GDM1 (cell line): ENCODE data around the gene RAB28.

Experiments used
- DNase-seq: peaks from one replicate; lab custom pipeline; 2025; lab: John Stamatoyannopoulos, UW

RAB28 gene

GRCh38 chr4:13509442-13509841, 25.3 kb upstream of the RAB28 start:
- DNase-seq, result no peak

GRCh38 chr4:13504374-13504773, 20.2 kb upstream of the RAB28 start:
- no peak for DNase-seq

- no peak for DNase-seq
Measured at GRCh38 chr4:13498469-13498868, 14.3 kb upstream of the RAB28 start.

GRCh38 chr4:13496605-13497004, 12.5 kb upstream of the RAB28 start:
- DNase-seq, result no peak

GRCh38 chr4:13495753-13496152, 11.6 kb upstream of the RAB28 start:
- DNase-seq, result no peak

GRCh38 chr4:13493793-13494192, 9.7 kb upstream of the RAB28 start:
- DNase-seq, result no peak

- DNase-seq, result no peak
Measured at GRCh38 chr4:13492747-13493146, 8.6 kb upstream of the RAB28 start.

- DNase-seq, result no peak
Measured at GRCh38 chr4:13484749-13485221, 645 bp upstream of the RAB28 start.

GRCh38 chr4:13483768-13484121, 395 bp downstream of the RAB28 start:
- no peak for DNase-seq

- DNase-seq, result peak; percentile 1
Measured at GRCh38 chr4:13483136-13483767, 888 bp downstream of the RAB28 start.

GRCh38 chr4:13481569-13481968, 2.6 kb downstream of the RAB28 start:
- no peak for DNase-seq

- DNase-seq, result no peak
Measured at GRCh38 chr4:13478707-13479106, 5.4 kb downstream of the RAB28 start.

GRCh38 chr4:13478131-13478530, 6.0 kb downstream of the RAB28 start:
- DNase-seq, result no peak

GRCh38 chr4:13476915-13477314, 7.2 kb downstream of the RAB28 start:
- no peak for DNase-seq

GRCh38 chr4:13476152-13476551, 8.0 kb downstream of the RAB28 start:
- no peak for DNase-seq

- no peak for DNase-seq
Measured at GRCh38 chr4:13471400-13471799, 12.7 kb downstream of the RAB28 start.

- DNase-seq, result no peak
Measured at GRCh38 chr4:13470379-13470778, 13.8 kb downstream of the RAB28 start.

GRCh38 chr4:13464973-13465372, 19.2 kb downstream of the RAB28 start:
- DNase-seq, result no peak

GRCh38 chr4:13464543-13464942, 19.6 kb downstream of the RAB28 start:
- DNase-seq, result no peak

GRCh38 chr4:13461191-13461905, 22.8 kb downstream of the RAB28 start:
- DNase-seq, result no peak

GRCh38 chr4:13455411-13455810, 28.7 kb downstream of the RAB28 start:
- DNase-seq, result no peak

- no peak for DNase-seq
Measured at GRCh38 chr4:13454786-13455185, 29.4 kb downstream of the RAB28 start.

- DNase-seq, result no peak
Measured at GRCh38 chr4:13452927-13453579, 31.1 kb downstream of the RAB28 start.
